Anterior cingulate cortex (tissue), 58 donors: ENCODE data around the gene ZFYVE21.

Source experiments
- DNase-seq, 58 donors: peaks; one replicate each; lab custom pipeline; 2025; lab: John Stamatoyannopoulos, UW

The ZFYVE21 gene

DNA sequence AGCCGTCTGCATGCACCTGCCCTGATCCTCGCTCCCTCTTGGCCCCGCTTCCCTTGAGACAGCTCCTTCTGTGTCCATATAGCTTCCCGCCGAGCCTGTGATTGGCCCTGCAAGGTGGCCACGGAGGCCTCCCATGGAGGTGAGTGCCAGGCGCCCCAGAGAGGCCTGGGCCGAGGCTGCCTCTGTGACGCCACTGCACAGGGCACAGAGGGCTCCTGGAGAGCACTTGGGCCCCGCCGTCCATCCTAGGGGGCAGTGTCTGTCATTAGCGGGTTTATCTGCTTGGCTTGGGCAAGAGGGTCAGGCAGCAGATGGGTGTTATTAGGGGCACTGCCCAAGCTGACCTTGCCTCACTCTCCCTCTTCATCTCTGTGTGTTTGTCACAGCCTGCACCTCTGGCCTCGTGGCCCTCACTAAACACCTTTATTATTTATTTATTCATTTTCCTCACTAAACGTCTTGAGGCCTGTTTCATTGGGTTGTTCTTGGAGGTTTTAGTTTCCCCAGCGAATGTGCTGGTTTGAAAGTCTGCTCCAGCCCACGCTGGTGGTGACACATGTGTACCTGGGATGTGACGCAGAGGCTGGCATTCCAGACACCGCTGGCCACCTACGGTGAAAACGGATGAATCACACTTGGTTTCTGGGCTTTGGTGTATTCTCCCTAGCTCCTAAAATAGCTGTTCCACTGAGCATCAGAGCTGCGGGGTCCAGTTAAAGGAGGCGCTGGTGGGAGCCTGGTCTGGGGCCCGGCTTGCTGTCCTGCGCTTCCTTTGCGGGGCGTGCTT, 5.9 kb downstream of the ZFYVE21 start:
- DNase-seq: peak in 19 of 58 donors; percentile 27 to 78 (median 53)

DNA sequence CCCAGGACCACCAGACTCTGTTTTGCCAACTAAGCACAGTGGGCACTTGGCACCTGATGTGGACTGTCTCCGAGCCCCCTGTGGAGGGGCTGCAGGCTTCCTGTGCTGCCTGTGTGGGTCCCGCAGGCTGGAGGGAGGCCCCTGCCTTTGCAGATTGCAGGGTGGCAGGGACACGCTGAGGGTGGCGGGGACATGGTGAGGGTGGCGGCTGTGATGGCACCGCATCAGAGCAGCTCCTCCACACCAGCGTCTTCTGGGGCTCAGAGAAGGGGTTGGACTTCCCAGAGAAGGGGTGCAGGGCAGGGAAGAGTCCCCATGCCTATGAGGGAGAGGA, 8.1 kb downstream of the ZFYVE21 start:
- no peak for DNase-seq

DNA sequence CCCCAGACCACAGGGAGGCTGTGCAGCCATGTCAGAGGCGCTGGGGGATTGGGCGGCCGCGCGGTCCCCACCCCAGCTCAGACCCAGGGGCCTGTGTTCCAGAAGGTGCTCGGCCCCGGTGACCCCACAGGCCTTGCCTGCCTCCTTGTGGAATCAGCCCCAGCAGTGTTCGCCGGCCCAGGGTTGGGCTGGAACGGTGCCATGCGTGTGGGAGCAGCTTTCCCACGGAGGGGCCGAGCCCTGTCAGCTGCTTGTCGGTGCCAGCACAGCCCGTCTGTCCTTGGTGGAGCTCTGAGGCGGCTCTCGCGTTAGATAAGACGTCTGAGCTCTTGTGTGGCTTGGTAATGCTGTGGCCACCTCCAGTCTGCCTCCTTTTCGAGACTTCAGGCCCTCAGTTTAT, 8.5 kb downstream of the ZFYVE21 start:
- peak in 53 of 58 donors; percentile 25 to 82 (median 53) for DNase-seq

DNA sequence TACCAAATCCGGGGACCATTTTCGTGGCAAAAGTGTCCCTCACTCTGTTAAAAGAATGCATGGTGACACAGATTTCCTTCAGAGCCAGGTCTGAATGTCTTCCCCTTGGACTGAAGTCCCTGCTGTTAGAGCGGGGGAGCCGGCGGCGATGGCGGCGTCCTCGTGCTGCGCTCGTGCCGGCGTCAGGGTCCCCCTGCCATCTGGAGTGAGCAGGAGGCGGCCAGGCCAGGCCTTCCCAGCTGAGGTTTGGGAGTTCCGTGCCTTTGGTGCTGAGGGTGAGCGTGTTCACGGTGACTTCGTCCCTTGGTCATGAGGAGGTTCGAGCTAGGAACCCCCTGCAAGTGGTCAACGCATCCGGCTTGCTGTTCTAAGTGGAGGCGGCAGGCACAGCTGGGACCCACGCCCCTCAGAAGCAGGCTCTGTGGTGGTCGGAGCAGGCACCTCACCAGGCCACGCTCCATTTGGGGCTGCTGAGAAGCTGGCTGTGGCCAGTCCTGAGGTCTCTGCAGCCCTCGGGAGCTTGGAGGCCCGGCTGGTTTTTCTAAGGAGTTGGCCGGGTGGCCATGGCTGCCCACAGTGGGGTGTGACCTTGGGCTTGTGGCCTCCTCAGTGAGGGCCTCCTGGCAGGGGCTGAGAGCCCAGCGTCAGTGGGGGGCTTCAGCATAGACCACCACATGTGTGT, 9.5 kb downstream of the ZFYVE21 start:
- DNase-seq: no peak

DNA sequence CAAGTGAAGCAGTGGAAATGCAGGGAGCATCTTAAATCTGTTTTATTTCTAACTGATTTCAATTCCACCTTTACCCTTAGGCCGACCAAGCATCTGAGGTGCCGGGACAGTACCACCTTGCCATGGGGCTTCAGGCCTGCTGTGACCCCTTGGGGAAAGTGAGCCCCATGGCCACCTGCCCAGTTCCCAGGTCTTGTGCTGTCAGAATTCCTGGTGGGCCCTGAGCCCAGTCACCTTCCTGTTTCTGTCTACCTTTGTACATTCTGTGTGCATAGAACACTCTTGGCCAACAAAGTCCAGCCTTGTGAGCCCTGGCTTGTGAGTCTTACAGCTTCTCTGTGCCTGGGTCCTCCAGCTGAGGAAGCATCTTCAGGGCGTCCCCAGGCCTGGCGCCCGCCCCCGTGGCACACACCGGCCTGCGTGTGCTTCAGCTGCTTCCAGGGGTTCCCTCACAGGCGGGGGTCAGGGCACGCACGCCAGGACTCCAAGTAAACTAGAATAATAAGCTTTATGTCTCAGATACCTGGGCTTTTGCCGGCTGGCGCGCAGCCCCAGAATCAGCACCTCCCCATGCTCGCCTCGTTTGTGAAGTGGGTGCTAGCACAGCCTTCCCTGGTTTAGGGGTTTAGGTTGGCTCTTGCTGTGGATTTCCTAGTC, 10.3 kb downstream of the ZFYVE21 start:
- DNase-seq: no peak

DNA sequence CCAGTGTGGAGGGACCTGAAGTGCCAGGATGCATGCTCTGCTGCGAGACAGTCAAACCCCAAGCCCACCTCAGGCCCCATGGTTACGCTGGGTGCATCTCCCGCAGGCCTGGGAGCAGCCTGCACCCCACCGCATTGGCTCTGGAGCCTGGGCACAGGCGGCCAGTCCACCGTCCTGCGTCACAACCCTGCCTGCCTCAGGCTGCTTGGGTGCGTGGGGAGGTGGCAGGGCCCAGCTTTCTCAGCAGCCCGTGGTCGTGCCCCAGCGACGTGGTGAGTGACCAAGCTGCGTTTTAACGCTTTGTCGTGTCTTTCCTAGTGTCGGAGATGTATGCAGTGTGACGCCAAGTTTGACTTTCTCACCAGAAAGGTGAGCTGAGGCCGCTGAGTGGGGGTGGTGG, 10.9 kb downstream of the ZFYVE21 start:
- no peak for DNase-seq

DNA sequence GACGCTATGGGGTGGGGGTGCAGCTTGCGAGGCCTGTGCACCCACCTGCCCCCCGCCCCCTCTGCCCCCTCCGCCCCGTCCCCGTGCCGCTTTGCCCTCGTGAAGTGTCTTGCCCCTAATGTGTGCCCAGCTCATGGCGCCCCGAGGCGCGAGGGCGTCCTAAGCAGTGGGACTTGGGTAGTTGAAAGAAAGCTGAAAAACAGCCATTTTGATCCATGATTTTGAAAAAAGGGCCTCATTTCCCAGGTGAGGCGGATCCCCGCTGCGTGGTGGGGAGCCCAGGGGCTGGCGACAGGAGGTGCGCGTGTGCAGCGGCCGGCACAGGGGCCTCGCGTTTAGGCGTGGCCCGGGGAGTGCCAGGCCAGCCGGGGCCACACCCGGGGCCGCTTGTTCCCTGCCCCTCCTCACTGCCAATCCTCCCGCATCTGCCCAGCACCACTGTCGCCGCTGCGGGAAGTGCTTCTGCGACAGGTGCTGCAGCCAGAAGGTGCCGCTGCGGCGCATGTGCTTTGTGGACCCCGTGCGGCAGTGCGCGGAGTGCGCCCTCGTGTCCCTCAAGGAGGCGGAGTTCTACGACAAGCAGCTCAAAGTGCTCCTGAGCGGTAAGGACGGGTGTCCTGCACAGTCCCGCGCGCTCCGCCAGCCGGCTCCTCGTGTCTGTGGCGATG, 11.8 kb downstream of the ZFYVE21 start:
- DNase-seq: peak in 2 of 58 donors; percentile 28

DNA sequence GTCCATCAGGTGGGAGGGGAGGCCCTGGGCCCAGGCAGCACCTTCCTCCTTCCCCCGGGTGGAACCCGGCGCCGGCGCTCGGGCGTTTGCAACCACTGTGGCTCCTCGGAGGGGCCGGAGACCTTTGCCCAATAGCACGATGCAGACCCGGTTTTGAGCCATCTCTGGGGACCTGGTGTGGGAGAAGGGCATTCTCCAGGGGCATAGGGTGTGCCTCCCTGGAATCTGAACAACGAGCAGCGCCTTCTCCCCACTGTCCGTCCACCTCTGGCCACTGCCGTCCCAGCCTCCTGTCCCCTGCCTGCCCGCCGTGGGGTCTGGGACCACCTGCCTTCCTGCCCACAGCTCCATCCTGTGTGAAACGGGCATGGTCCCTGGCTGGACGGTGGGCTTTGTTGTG, 12.5 kb downstream of the ZFYVE21 start:
- no peak for DNase-seq

DNA sequence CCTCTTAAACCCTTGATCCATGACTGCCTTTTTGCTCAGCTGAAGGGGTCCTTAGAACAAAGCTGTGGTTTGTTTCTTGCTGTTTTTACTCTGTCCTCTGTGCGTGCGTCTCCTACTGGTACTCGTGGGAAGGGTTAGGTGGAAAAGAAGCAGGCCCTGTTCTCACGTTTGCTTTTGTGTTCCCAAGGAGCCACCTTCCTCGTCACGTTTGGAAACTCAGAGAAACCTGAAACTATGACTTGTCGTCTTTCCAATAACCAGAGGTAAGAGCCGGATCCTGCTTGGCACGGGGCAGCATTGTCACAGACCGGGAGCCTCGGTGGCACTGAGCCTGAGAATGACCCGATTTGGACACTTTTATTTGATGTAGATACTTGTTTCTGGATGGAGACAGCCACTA, 13.1 kb downstream of the ZFYVE21 start:
- DNase-seq: no peak

DNA sequence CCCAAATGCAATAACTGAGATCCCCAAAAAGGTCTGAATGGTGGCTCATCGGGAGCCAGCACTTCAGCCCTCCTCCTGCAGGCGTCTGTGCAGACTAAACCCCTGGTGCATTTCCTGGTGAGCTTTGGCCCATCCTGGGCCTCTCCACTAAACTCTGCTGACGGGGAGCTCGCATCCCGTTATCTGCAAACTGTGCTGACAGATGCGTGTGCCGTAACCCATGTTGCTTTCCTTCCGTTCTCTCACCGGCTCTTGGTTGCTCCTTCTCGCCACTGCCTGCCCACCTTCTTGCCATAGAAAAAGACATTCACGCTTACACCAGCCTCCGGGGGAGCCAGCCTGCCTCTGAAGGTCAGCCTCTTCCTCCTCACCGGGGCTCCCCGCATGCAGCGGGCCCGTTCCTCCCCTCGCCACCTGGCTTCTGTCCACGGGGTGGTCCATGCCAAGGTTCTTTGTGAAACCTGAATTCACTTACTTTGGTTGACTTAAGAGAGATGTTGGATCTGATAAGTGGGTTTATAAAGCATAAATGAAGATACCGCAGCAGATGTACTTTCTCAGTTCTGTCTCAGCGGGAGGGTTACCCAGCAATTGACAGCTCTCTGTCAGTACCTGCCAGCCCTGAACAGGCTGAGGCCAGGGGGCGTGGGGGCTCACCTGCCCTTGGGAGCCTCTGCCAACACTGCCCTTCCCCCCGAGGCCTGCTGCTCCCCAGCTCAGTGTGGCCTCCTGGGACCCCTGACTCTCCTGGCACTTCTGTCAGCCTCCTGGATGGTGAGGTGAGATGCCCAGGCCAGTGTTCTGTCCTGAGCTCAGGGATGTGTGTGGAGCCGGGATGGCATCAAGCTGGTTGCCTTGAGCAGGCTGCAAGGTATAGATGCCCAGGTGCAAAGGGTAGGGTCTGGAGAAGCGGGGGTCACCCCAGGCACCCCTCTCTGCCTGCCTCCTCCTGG, 14.2 kb downstream of the ZFYVE21 start:
- no peak for DNase-seq

DNA sequence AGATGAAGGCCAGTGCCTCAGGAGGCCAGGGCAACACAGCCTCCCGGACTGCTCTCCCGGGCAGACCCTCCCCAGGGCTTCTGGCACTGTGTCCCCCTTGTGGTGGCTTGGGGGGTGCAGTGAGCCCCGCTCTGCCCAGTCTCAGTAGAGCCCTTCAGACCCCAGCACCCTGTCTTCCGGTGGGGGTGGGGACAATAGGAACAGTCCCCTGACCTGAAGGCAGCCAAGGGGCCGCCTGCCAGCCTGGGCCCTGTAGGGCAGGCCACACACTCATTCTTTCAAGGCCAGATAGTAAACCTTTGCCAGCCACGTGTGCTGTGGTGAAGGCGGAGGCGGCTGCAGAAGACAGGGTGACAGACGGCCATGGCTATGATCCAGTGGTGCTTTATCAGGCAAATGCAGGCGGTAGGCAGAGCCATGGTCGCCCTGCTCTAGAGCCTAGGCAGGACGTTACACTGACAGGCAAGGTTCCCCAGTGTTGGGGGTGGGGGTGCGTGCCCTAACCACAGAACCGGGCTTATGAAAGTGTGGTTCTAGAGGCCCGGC, 15.0 kb downstream of the ZFYVE21 start:
- peak in 7 of 58 donors; percentile 20 to 62 (median 42) for DNase-seq

DNA sequence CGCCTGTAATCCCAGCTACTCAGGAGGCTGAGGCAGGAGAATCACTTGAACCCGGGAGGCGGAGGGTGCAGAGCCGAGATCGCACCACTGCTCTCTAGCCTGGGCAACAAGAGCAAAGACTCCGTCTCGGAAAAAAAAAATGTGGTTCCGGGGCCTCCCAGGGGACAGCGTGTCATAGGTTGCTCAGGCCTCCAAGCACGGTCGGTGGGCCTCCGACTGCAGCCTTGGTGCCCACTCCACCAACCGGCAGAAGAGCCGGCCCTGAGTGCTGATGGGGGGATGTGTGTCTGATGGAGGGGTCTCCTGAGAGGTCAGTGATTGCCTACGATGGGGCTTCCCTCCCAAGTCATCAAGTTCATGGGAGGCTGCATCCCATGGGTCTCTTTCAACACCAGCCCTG, 15.9 kb downstream of the ZFYVE21 start:
- DNase-seq: no peak

DNA sequence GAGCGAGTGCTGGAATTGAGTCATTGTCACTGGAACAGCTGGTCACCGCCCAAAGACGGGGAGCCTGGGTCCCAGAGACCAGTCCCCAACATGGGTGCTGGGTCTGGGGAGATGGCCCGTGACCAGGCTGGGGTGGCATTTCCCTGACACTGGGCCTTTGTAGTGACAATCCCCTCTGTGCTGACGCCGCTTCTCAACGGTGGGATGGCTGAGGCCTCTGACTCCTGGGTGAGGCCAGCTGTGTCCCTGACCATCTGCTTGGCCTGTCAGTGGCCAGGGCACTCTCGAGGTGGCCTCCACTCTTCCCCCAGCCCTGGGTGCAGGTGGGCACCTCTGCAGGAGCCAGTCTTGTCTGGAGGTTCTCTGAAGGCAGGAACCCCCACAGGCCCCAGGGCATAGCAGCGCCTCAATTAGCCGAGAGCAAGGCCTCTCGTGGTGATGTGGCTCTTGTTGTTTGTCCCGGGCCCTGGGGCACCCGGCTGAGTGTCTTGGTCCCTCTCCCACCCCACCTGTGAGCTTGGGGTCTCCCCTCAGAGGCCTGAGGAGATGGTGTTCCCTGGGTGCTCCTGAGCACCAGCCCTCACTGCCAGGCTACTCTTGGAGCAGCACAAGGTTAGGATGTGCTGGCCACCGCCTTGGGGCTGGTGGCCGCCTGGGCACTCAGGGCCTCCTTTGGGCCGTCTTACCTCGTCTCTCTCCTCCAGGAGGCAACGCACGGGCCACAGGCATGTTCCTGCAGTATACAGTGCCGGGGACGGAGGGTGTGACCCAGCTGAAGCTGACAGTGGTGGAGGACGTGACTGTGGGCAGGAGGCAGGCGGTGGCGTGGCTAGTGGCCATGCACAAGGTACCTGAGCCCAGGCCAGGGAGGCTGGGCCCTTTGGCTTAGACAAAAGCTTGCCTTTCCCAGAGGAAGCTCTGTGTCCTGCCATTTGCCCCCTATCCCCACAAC, 16.6 kb downstream of the ZFYVE21 start:
- DNase-seq: no peak

DNA sequence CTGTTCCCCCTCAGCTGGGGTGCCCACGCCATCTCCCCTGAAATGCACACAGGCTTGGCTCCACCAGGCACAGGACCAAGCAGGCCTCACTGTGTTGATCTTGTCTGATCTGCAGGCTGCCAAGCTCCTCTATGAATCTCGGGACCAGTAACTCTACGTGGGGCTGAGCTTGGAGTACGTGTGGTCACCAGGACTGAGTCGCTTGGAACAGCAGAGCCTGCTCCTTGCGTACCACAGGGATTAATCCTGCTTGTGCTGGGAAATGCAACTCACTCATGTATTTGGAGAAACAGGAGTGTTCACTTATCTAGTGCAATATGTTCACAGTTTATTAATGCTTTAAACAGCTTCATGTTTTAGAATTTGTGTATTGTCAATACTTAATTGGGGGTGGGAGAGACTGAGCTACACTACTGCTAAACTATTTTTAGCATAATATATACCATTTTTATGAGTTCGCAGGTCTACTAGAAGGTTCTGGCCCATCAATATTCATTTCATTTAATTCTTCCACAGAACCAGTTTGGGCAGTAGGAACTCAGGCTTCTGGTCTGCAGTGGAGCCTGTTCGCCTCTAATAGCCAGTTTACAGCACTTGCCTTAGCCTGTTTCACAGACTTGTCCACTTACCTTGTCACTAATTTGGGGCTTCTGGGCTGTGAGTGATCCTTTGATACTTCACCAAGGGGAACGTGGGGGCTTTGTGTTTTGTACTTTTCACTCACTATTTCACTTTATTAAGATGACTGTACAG, 17.4 kb downstream of the ZFYVE21 start:
- DNase-seq: no peak

DNA sequence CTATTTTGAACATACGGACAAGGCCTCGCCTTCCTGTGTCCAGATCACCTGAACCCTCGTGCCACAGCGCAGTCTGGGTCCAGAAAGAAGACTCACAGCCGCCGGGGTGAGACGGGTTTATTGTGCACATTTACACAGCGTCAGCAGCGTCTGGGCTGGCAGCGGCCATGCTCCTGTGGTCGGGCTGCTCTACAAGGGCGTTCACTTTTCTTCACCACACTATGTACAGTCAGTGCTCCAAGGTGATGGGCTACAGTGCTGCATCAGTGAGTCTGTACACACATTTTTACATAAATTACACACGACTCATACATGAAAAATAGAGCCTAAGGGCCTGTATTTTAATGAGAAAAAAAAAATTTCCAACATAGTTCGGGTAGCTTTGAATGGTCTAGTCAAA, 18.0 kb downstream of the ZFYVE21 start:
- DNase-seq: no peak

DNA sequence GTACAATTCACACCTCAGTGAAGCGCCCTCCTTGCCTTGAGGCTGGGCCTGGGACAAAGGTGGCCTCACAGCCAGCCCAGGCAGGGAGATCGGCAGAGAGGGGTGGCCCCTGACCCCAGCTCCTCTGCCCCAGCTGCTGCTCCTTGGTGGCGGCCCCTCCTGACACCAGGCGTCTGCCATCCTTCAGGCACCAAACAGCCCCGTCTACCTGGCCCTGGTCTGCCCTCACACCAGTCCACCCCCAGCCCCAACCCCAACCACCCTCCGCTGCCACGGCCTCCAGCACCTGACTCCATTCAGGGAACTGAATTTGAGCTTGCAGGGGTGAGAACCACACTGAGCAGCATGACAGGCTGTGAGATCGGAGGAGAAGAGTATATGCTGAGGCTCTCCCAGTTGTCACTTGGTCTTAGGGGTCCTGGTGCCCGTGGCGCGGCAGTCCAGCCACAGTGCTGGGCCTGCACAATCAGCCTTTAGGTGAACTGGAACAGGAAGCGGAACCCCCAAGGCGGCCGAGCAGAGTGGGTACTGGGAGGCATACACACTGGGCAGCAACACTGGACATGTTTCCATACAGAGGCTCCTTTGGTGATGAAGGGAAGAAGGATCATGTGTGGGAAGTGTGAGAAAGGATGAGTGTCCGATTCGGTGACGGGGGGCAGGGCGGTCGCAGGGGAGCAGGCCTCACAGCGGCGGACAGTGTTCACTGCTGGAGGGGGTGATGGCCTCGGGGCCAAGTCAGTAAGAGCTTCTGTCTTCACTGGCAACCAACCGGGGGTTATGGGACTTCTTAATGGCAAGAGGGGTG, 18.7 kb downstream of the ZFYVE21 start:
- DNase-seq: no peak

DNA sequence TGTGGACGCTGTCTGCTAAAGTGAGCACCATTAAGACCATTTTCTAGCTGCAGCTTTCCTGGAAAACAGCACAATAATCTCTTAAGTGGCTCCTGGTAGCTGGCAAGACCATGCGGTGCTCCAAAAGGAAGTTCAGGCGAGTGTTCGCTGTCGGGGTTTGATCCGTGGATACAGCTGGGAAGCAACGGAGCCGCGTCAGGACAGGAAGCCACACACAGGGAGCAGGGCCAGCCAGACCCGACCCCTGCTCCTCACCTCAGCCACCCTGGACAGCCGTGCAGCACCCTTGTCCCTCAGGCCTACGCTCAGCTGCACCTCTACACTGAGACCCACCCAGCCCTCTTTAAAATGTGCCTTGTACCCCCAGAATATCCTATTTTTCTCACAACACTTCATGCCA, 19.4 kb downstream of the ZFYVE21 start:
- DNase-seq: peak in 1 of 58 donors; percentile 19
